Upper lobe of right lung (tissue), 1 donor: Measurements from ENCODE around the gene NGFR. TPM values are rescaled to one million over a fixed set of nuclear protein-coding genes. Genes with fewer than 3 reads are reported as not detected.

ENCODE experiments used
- ATAC-seq: fragments of 200-7000 bp; cut with Tn5 transposase; one replicate; pipeline ENCODE4 v1.9.1; 2020; ENCODE audit warnings: mild to moderate bottlenecking, moderate library complexity
- DNase-seq: peaks from one replicate; pipeline ENCODE4 v3.0.0-alpha.2; 2020
- H3K27ac ChIP-seq: fragments of 200-600 bp; one replicate; pipeline ENCODE4 v1.8.0; 2022
- H3K27me3 ChIP-seq: fragments of 200-600 bp; one replicate; pipeline ENCODE4 v1.8.0; 2022; ENCODE audit warnings: mild to moderate bottlenecking
- H3K36me3 ChIP-seq: fragments of 200-600 bp; one replicate; pipeline ENCODE4 v1.8.0; 2022
- H3K4me1 ChIP-seq: fragments of 200-600 bp; one replicate; pipeline ENCODE4 v1.8.0; 2022
- H3K4me3 ChIP-seq: fragments of 200-600 bp; one replicate; pipeline ENCODE4 v1.8.0; 2022; ENCODE audit warnings: mild to moderate bottlenecking
- H3K9me3 ChIP-seq: fragments of 200-600 bp; one replicate; pipeline ENCODE4 v1.8.0; 2022
- intact Hi-C: fragments of 100-400 bp; cut with DNase I; formaldehyde crosslinking; loops from one replicate; pipeline ENCODE4 v1.11.0; 2022
- total RNA-seq: library from RNA; stranded (reverse); fragmentation: NEBNext Ultra II Directional; extraction: Animal tissue kit (Norgen Biotek cat#: 25700); gene quantifications from one replicate; pipeline ENCODE4 v1.2.1, GENCODE V29; 2021
- TF ChIP-seq, protein P1 (sequence below): fragments of 200-600 bp; IDR thresholded peaks from one replicate; pipeline ENCODE4 v1.8.0; 2022; ENCODE audit warnings: antibody characterized with exemption
- donor health status: DM: no; HTN: yes; CAD: no; lungs with severe emphysema.

The NGFR gene
- total RNA-seq, 1 donor from 2014 or later = 0.78 TPM

DNA sequence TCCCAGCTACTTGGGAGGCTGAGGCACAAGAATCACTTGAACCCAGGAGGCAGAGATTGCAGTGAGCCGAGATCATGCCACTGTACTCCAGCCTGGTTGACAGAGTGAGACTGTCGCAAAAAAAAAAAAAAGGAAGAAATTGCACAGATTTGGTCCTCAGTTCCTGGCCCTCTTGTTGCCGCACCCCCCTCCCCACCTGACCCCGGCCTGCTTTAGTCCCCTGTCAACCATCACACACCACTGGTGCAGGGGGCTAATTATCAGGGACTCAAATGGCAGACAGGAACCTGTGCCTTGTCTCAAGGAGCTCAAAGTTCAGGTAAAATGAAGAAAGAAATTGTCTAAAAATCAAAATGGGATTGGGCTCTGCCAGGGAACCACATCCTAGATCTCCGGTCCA, 28.1 kb downstream of the NGFR start:
- ATAC-seq = no peak
- peaks cover 9% of the 10 kb centered on the region for H3K27me3 ChIP-seq
- TF ChIP-seq, protein P1, sequence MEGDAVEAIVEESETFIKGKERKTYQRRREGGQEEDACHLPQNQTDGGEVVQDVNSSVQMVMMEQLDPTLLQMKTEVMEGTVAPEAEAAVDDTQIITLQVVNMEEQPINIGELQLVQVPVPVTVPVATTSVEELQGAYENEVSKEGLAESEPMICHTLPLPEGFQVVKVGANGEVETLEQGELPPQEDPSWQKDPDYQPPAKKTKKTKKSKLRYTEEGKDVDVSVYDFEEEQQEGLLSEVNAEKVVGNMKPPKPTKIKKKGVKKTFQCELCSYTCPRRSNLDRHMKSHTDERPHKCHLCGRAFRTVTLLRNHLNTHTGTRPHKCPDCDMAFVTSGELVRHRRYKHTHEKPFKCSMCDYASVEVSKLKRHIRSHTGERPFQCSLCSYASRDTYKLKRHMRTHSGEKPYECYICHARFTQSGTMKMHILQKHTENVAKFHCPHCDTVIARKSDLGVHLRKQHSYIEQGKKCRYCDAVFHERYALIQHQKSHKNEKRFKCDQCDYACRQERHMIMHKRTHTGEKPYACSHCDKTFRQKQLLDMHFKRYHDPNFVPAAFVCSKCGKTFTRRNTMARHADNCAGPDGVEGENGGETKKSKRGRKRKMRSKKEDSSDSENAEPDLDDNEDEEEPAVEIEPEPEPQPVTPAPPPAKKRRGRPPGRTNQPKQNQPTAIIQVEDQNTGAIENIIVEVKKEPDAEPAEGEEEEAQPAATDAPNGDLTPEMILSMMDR = no peak

DNA sequence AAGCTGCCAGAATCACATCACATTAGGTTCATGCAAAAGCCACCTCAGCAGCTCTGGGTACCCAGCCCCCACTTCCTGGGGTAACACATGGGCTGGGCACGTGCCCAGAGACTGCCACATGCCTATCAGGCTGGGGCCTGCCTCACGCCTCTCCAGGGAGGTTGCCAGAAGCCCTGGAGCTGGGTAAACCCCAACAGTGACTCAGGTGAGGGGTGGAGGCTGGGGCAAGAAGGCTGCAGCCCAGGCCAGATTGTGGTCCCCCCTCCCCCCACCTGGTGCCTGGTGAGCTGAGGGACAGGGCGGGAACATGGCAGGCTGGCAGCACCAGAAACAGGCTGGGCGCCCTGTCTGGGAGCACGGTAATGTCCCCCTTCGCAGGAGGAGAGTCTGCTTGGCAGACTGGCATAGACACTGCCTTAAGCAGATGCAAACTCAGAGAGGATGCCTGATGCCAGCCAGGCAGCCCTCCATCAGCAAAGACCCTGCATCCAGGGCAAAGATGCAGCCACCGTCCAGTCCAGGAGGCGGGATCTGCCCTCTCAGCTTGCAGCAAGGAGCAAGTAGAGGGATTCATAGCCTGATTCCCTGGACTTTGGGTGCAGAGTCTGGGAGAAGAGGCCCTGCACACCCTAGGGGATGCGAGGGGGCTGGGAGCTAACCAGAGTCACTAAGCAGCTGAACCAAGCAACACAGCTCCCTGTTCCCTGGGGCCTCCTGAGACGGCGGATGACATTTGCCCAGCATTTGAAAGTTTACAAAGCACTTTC, 28.8 kb downstream of the NGFR start:
- Histone ChIP-seq H3K4me3 (no peak overlapping the region), H3K27me3 (peaks cover 10% of the 10 kb centered on the region), H3K36me3 (no peaks in the 10 kb centered on the region), H3K27ac (no peak overlapping the region), H3K4me1 (peaks cover 9% of the 10 kb centered on the region), H3K9me3 (no peaks in the 10 kb centered on the region)
- TF ChIP-seq, protein P1 = no peak
- intact Hi-C loops = no loop called here
- no peak for DNase-seq
- peak; percentile 9 for ATAC-seq

More for the DNA sequence above, 28.1 kb downstream of the NGFR start:
- DNase-seq = no peak
- Histone ChIP-seq H3K4me1 (peaks cover 9% of the 10 kb centered on the region), H3K36me3 (no peaks in the 10 kb centered on the region), H3K27ac (no peak overlapping the region), H3K4me3 (no peak overlapping the region), H3K9me3 (no peaks in the 10 kb centered on the region)
- intact Hi-C loops = no loop called here

DNA sequence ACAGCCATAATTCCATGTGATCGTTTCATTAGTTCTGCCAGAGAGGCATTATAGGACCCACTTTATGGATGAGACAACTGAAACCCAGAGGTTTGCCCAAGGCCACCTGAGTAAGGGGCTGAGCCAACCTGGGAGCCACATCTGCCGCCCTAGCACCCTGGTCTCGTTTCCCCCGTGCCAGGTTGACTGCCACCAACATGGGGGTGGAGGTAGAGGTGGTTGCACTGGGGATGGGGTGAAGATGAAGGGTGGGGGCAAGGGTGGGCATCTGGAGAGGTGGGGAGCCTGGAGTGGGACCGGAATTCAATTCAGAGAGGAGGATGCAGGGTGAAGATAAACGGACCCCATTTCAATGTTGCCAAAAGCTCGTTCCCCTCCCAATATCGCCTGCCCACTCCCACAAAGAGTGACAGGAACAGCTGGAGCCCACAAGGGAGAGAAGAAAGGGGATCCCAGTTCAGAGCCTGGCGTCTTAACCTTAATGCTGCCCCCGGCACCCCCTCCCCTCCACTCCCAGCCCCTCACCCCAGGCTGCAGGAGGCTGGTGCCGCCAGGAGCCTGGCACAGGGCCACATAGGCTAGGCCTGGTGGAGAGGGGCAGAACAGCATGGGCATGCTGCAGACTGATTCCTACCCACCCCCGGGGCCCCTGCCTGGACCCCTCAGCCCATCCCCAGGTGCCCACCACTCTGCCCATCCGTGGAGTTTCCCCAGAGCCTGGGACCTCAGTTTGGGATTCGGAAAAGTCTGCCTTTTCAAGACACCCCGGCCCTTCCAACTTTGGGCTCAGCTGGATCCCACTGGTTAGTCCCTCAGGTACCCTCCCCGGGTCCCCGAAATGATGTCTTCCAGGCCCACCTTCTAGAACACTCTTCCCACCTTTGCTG, 29.6 kb downstream of the NGFR start:
- DNase-seq (no peak), ATAC-seq (no peak)
- Histone ChIP-seq H3K27ac (no peak overlapping the region), H3K4me1 (peaks cover 9% of the 10 kb centered on the region), H3K36me3 (no peaks in the 10 kb centered on the region), H3K4me3 (no peak overlapping the region), H3K27me3 (peaks cover 17% of the 10 kb centered on the region), H3K9me3 (no peaks in the 10 kb centered on the region)
- TF ChIP-seq, protein P1 = no peak
- intact Hi-C loops = no loop called here

DNA sequence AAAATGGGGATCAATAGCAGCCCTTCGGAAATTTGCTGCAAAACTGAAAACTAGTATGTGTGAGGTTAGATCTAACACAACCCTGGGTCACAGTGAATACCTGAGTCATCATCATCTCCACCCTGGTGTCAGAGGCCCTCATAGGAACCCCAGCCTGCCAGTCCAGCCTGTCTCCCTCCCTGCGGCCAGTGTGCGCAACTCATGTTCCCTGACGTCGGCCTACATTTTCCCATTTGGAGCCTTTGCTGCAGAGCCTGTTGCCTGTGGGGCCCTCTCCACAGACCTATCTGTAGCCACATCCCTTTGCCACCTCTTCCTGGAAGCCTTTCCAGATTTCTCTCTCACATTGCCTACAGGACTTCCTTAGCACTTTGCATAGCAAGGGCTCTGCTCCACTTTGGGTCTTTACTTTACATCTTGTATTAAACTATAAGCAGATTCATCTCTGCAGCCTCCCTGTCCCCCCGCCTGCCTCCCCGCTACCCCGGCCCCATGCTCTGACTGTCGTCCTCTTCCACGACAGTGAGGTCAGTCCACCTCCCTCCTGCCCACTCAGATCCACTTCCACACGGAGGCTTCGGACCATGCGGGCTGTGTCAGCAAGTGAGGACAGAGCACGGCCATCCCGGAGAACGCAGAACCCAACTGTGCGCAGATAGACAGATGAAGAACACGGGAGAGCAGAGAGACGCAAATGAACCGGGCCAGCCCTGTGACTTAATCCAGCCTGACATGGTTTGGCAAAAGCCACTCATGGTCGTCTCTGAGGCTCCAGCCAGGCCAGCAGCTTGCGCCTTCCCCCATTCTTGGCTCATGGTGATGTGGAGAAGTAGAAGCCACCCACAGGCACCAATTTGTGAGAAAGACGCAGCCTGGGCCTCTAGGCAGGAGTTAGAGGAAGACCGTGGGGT, 31.0 kb downstream of the NGFR start:
- Histone ChIP-seq H3K9me3 (no peaks in the 10 kb centered on the region), H3K36me3 (no peaks in the 10 kb centered on the region), H3K27ac (no peak overlapping the region), H3K4me1 (peaks cover 9% of the 10 kb centered on the region), H3K4me3 (no peak overlapping the region), H3K27me3 (peaks cover 23% of the 10 kb centered on the region)
- TF ChIP-seq, protein P1 = no peak
- ATAC-seq (no peak), DNase-seq (no peak)
- intact Hi-C loops = no loop called here

DNA sequence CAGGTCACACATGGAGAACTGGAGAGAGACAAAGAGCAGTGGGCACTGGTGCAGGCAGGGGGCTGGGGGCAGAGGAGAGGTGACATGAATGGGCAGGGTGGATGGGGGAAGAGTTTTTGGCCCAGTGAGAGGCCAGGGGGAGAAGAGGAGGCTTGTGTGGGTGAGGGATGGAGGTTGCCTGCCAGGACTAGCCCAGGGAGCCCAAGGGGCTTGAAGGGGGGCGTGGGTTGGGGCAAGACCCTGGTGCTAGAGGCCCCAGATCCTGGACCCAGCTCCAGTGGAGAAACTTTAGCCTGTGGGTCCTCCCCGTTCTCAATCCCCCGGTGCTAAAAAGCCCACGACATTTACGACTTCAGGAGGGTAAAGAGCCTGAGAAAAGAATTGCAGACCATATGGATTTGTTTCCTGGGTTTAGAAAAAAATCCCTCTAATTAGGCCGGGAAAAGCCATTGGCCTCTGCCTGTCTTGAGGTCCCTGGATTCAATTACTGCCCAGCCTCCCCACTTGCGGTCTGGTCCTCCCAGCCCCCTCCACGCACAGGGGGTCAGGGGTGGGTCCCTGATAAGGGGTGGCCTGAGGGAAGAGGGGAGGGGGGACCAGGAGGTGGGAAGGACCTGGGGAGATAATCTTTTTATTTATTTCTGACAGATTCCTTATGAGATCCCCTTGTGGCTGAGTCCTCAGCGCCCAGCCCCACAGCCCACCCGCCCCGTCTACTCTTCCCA, 33.0 kb downstream of the NGFR start:
- Histone ChIP-seq H3K36me3 (no peaks in the 10 kb centered on the region), H3K27ac (no peak overlapping the region), H3K27me3 (peaks cover 29% of the 10 kb centered on the region), H3K4me1 (no peaks in the 10 kb centered on the region), H3K9me3 (no peaks in the 10 kb centered on the region), H3K4me3 (no peak overlapping the region)
- intact Hi-C loops = no loop called here
- no peak for ATAC-seq
- TF ChIP-seq, protein P1 = no peak
- DNase-seq = no peak
